Osteoblast (primary cell): ENCODE results near the gene IGFBP4. TPM values are rescaled to one million over a fixed set of nuclear protein-coding genes. Genes with fewer than 3 reads are reported as not detected.
A peak's percentile ranks its signal among the peaks of the same experiment; 100 is the strongest.

Source experiments
- DNase-seq: peaks from one replicate; pipeline ENCODE4 v3.0.0; 2011; ENCODE audit warnings: low spot score, mixed read lengths; ENCODE audit not compliant: insufficient read length; ENCODE audit errors: missing footprints
- H2AFZ ChIP-seq: 2 replicates; pipeline ENCODE4 v1.6.0; 2011; ENCODE audit warnings: mild to moderate bottlenecking, low read length
- H3K27ac ChIP-seq: 2 replicates; pipeline ENCODE4 v1.5.1; 2011; ENCODE audit warnings: mild to moderate bottlenecking, low read depth, low read length, moderate library complexity
- H3K27me3 ChIP-seq: 2 replicates; pipeline ENCODE4 v1.6.0; 2012; ENCODE audit warnings: mild to moderate bottlenecking, control low read depth, inconsistent platforms, low read length, moderate library complexity; ENCODE audit not compliant: insufficient read depth
- H3K36me3 ChIP-seq: 2 replicates; pipeline ENCODE4 v1.5.1; 2011; ENCODE audit warnings: mild to moderate bottlenecking, low read length, control low read depth, moderate library complexity; ENCODE audit not compliant: insufficient read depth
- H3K4me1 ChIP-seq: 2 replicates; pipeline ENCODE4 v1.5.1; 2011; ENCODE audit warnings: mild to moderate bottlenecking, low read length, control low read depth, moderate library complexity; ENCODE audit not compliant: insufficient read depth
- H3K4me2 ChIP-seq: 2 replicates; pipeline ENCODE4 v1.6.0; 2011; ENCODE audit warnings: mild to moderate bottlenecking, low read length; ENCODE audit not compliant: insufficient read depth
- H3K4me3 ChIP-seq: fragments of 200-600 bp; sonication (generic); 3 replicates; pipeline ENCODE4 v1.5.1; 2012; ENCODE audit warnings: mild to moderate bottlenecking, low read length, inconsistent platforms; ENCODE audit not compliant: insufficient read depth
- H3K79me2 ChIP-seq: 2 replicates; pipeline ENCODE4 v1.6.0; 2012; ENCODE audit warnings: mild to moderate bottlenecking, low read length, control low read depth, inconsistent platforms; ENCODE audit not compliant: insufficient read depth
- H3K9me3 ChIP-seq: 2 replicates; pipeline ENCODE4 v1.5.1; 2011; ENCODE audit warnings: low read depth, low read length, control low read depth
- H4K20me1 ChIP-seq: 2 replicates; pipeline ENCODE4 v1.6.0; 2012; ENCODE audit warnings: mild to moderate bottlenecking, low read length, control low read depth; ENCODE audit not compliant: insufficient read depth
- total RNA-seq: library from RNA; depleted of rRNA; stranded (reverse); fragments of >200 nt; gene quantifications from 2 replicates; pipeline ENCODE4 v1.2.3, GENCODE V29; 2012
- TF ChIP-seq, protein P1 (sequence below): IDR thresholded peaks from 2 replicates; pipeline ENCODE4 v1.5.1; 2011; ENCODE audit warnings: mild to moderate bottlenecking, low read depth, low read length, moderate library complexity; ENCODE audit errors: extremely low read depth

IGFBP4 gene
- total RNA-seq, 1 donor: 666 TPM

- H3K4me2 ChIP-seq: no peak overlapping the region
- H4K20me1 ChIP-seq: no peaks in the 10 kb centered on the region
- DNase-seq: peak; percentile 79
- no peaks in the 10 kb centered on the region for H3K9me3 ChIP-seq
- no peaks in the 10 kb centered on the region for H3K36me3 ChIP-seq
- H3K79me2 ChIP-seq: no peaks in the 10 kb centered on the region
- no peak overlapping the region for H2AFZ ChIP-seq
- TF ChIP-seq, protein P1, sequence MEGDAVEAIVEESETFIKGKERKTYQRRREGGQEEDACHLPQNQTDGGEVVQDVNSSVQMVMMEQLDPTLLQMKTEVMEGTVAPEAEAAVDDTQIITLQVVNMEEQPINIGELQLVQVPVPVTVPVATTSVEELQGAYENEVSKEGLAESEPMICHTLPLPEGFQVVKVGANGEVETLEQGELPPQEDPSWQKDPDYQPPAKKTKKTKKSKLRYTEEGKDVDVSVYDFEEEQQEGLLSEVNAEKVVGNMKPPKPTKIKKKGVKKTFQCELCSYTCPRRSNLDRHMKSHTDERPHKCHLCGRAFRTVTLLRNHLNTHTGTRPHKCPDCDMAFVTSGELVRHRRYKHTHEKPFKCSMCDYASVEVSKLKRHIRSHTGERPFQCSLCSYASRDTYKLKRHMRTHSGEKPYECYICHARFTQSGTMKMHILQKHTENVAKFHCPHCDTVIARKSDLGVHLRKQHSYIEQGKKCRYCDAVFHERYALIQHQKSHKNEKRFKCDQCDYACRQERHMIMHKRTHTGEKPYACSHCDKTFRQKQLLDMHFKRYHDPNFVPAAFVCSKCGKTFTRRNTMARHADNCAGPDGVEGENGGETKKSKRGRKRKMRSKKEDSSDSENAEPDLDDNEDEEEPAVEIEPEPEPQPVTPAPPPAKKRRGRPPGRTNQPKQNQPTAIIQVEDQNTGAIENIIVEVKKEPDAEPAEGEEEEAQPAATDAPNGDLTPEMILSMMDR: no peak
- H3K27me3 ChIP-seq: no peaks in the 10 kb centered on the region
- H3K4me3 ChIP-seq: no peak overlapping the region
- peak overlapping the region; percentile 97 for H3K27ac ChIP-seq
- H3K4me1 ChIP-seq: peaks cover 32% of the 10 kb centered on the region
These were observed 39.5 kb downstream of the IGFBP4 start for GRCh38 chr17:40482722-40483121.

DNA sequence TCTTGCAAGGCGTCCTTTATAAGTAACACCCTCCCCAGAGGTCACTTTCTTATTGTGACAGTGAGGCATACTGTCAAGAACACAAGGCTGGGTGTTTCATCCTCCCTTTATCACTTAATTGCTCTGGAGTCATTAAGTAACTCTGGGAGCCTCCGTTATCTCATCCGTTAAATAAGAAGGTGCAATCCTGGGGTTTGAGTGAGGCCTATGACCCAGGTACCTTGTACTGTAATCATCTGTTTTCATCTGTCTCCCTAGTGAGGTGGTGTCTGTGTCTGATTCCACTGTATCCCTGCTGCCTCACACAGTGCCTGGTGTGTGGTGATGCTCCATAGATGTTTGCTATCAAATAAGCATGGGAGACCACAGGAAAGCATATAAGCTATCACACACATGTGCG, 40.4 kb downstream of the IGFBP4 start:
- TF ChIP-seq, protein P1: no peak
- no peaks in the 10 kb centered on the region for H4K20me1 ChIP-seq
- no peak for DNase-seq
- no peaks in the 10 kb centered on the region for H3K27me3 ChIP-seq
- H2AFZ ChIP-seq: no peak overlapping the region
- H3K9me3 ChIP-seq: no peaks in the 10 kb centered on the region
- H3K4me3 ChIP-seq: no peak overlapping the region
- no peaks in the 10 kb centered on the region for H3K79me2 ChIP-seq
- no peak overlapping the region for H3K4me2 ChIP-seq
- peaks cover 34% of the 10 kb centered on the region for H3K4me1 ChIP-seq
- no peaks in the 10 kb centered on the region for H3K36me3 ChIP-seq
- peak overlapping the region; percentile 97 for H3K27ac ChIP-seq

DNA sequence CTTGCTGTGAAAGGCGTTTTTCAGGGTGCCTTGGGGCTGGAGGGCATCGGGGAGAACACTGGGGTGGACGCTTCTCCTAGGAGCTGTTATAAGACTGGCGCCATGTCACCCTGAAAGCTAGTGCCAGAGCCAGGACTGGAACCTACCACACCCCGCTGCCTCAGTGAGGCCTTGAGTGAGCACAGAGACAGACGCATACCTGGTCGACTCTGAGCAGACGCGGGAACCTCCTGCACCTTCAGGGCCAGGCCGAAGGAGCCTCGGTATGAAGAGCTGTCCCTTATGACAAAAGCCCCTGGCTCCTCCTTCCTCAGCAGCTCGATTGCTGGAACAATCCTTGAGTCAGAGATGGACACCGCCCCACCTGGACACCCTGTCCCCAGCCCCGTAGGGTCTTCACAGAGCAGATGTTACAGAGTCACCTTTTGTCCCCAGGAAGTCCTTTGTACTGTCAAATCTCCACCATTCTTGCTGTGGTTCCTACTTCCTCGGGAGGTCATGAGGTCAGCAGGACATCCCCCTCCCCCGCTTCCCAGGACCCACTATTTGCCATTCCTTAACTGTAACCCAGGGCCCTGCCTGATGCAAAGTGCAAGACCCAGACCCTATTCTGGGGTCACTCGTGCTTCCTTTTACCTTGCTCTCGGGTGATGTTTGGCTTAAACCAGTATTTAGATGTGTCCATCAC, 41.2 kb downstream of the IGFBP4 start:
- Histone ChIP-seq H3K36me3 (no peaks in the 10 kb centered on the region), H3K4me2 (no peak overlapping the region), H3K79me2 (no peaks in the 10 kb centered on the region), H3K4me3 (no peak overlapping the region), H2AFZ (no peak overlapping the region), H3K27me3 (no peaks in the 10 kb centered on the region), H3K4me1 (peaks cover 34% of the 10 kb centered on the region), H4K20me1 (no peaks in the 10 kb centered on the region), H3K27ac (peak overlapping the region; percentile 97), H3K9me3 (no peaks in the 10 kb centered on the region)
- TF ChIP-seq, protein P1: no peak
- DNase-seq: no peak

GRCh38 chr17:40484973-40485530, 41.8 kb downstream of the IGFBP4 start:
- Histone ChIP-seq H3K4me3 (no peak overlapping the region), H4K20me1 (no peaks in the 10 kb centered on the region), H3K79me2 (no peaks in the 10 kb centered on the region), H3K36me3 (no peaks in the 10 kb centered on the region), H3K4me1 (peaks cover 39% of the 10 kb centered on the region), H3K9me3 (no peaks in the 10 kb centered on the region), H2AFZ (no peak overlapping the region), H3K4me2 (peak overlapping the region; percentile 66), H3K27me3 (no peaks in the 10 kb centered on the region), H3K27ac (peak overlapping the region; percentile 97)
- DNase-seq: no peak
- TF ChIP-seq, protein P1: no peak
